GM12878 (cell line): ENCODE measurements around the gene PAF1. TPM values are rescaled to one million over a fixed set of nuclear protein-coding genes. Genes with fewer than 3 reads are reported as not detected.

Experiments used
- CBFB ChIP-seq: IDR thresholded peaks from 2 replicates; pipeline ENCODE4 v1.6.1; 2016; ENCODE audit warnings: antibody characterized with exemption, low read depth
- CBX5 ChIP-seq: sonication (generic); IDR thresholded peaks from 2 replicates; pipeline ENCODE4 v1.6.1; 2016; ENCODE audit warnings: low read depth, moderate library complexity, mild to moderate bottlenecking, inconsistent platforms
- CHD1 ChIP-seq: IDR thresholded peaks from 2 replicates; pipeline ENCODE4 v1.6.1; 2012; ENCODE audit warnings: low read depth, low read length, improper control_type of control experiment
- EP300 ChIP-seq, 2 experiments: fragments of 150-350 bp in 1 of 2; IDR thresholded peaks; 2 replicates each; pipeline ENCODE4 v1.6.1; 2011 to 2012; ENCODE audit warnings: low read depth in 2 of 2, low read length in 2 of 2, borderline replicate concordance in 1 of 2, improper control_type of control experiment in 1 of 2, inconsistent platforms in 1 of 2; ENCODE audit not compliant: control insufficient read depth in 1 of 2
- ETV6 ChIP-seq, 2 experiments: fragments of 450-650 bp in 1 of 2; IDR thresholded peaks in 1 of 2; conservative IDR thresholded peaks in 1 of 2; 2 replicates each; pipeline ENCODE4 v1.6.1; 2014; ENCODE audit warnings: antibody characterized with exemption in 1 of 2, borderline replicate concordance in 1 of 2, low read depth in 1 of 2, mild to moderate bottlenecking in 1 of 2, moderate library complexity in 1 of 2
- MYB ChIP-seq: fragments of 150-350 bp; IDR thresholded peaks from 2 replicates; pipeline ENCODE4 v1.6.1; 2014; ENCODE audit warnings: mild to moderate bottlenecking, low read depth, low read length, borderline replicate concordance
- MYC ChIP-seq: IDR thresholded peaks from 2 replicates; pipeline ENCODE4 v1.6.1; 2011; ENCODE audit warnings: mild to moderate bottlenecking, low read length, moderate library complexity, inconsistent platforms; ENCODE audit not compliant: insufficient read depth, insufficient replicate concordance, insufficient read length, severe bottlenecking
- PAX5 ChIP-seq: IDR thresholded peaks from 2 replicates; pipeline ENCODE4 v1.6.1; 2011; ENCODE audit warnings: low read depth, low read length, borderline replicate concordance
- RBBP5 ChIP-seq: fragments of 200-600 bp; sonication (generic); conservative IDR thresholded peaks from 2 replicates; pipeline ENCODE4 v1.6.1; 2016
- RUNX3 ChIP-seq: IDR thresholded peaks from 2 replicates; pipeline ENCODE4 v1.6.1; 2012; ENCODE audit warnings: low read length, inconsistent platforms
- SMAD1 ChIP-seq: fragments of 450-650 bp; IDR thresholded peaks from 2 replicates; pipeline ENCODE4 v1.6.1; 2018; ENCODE audit warnings: mild to moderate bottlenecking, low read depth; ENCODE audit not compliant: partially characterized antibody
- SP1 ChIP-seq: IDR thresholded peaks from one replicate; pipeline ENCODE4 v1.6.1; 2011; ENCODE audit warnings: low read depth, low read length
- SREBF1 ChIP-seq: IDR thresholded peaks from 2 replicates; pipeline ENCODE4 v1.6.1; 2012; ENCODE audit warnings: mild to moderate bottlenecking, low read length
- STAT3 ChIP-seq: IDR thresholded peaks from 2 replicates; pipeline ENCODE4 v1.6.1; 2011; ENCODE audit warnings: low read depth, low read length, improper control_type of control experiment
- TCF12 ChIP-seq: IDR thresholded peaks from 2 replicates; pipeline ENCODE4 v1.6.1; 2011; ENCODE audit warnings: low read depth, mild to moderate bottlenecking, low read length
- ZNF24 ChIP-seq: fragments of 450-650 bp; IDR thresholded peaks from 2 replicates; pipeline ENCODE4 v1.6.1; 2017; ENCODE audit warnings: antibody characterized with exemption, mild to moderate bottlenecking
- ZNF384 ChIP-seq: IDR thresholded peaks from 2 replicates; pipeline ENCODE4 v1.6.1; 2012; ENCODE audit warnings: low read depth, mild to moderate bottlenecking, low read length, improper control_type of control experiment, borderline replicate concordance
- ZNF622 ChIP-seq: fragments of 450-650 bp; IDR thresholded peaks from 2 replicates; pipeline ENCODE4 v1.6.1; 2017; ENCODE audit warnings: mild to moderate bottlenecking, inconsistent platforms
- polyA plus RNA-seq, 11 experiments: library from polyadenylated mRNA; depleted of rRNA in 4 of 11; unstranded in 6 of 11; stranded (reverse) in 5 of 11; fragments of >200 nt; fragmentation: Nextera tagmentation in 4 of 11; fragmentation: Illumina TruSeq in 1 of 11; extraction: Ambion mirVana in 4 of 11; extraction: Trizol in 1 of 11; gene quantifications; 1 replicate in 1 of 11; 2 replicates in 10 of 11; pipeline versions ENCODE4 v1.2.1 to v1.2.3, GENCODE V29; 2011 to 2016; ENCODE audit warnings: inconsistent platforms in 2 of 11, missing spikeins in 2 of 11, low read depth in 1 of 11
- total RNA-seq, 4 experiments: library from RNA; depleted of rRNA in 3 of 4; stranded (reverse); fragments of >200 nt in 3 of 4; fragmentation: Illumina TruSeq in 1 of 4; extraction: Trizol in 1 of 4; gene quantifications; 2 replicates each; pipeline versions ENCODE4 v1.2.1 to v1.2.3, GENCODE V29; 2013 to 2021
- TF ChIP-seq, protein P1 (sequence below): fragments of 450-650 bp; IDR thresholded peaks from 2 replicates; pipeline ENCODE4 v1.6.1; 2018; ENCODE audit warnings: mild to moderate bottlenecking, low read depth, moderate library complexity; ENCODE audit not compliant: partially characterized antibody
- TF ChIP-seq, protein P2 (sequence below): fragments of 450-650 bp; formaldehyde crosslinking; IDR thresholded peaks from 2 replicates; pipeline ENCODE4 v1.5.0; 2022; ENCODE audit warnings: mild to moderate bottlenecking, missing genetic modification characterization
- TF ChIP-seq, protein P3 (sequence below): fragments of 450-650 bp; IDR thresholded peaks from 2 replicates; pipeline ENCODE4 v1.6.1; 2017; ENCODE audit warnings: mild to moderate bottlenecking, low read depth, inconsistent platforms; ENCODE audit not compliant: poor library complexity, severe bottlenecking

Gene PAF1
- total and polyA plus RNA-seq, 10 of the 15 experiments (the other 5 are each of a cell fraction or from before 2014, with no cell fraction given): 1.7 to 45.8 (median 39.6) TPM

DNA sequence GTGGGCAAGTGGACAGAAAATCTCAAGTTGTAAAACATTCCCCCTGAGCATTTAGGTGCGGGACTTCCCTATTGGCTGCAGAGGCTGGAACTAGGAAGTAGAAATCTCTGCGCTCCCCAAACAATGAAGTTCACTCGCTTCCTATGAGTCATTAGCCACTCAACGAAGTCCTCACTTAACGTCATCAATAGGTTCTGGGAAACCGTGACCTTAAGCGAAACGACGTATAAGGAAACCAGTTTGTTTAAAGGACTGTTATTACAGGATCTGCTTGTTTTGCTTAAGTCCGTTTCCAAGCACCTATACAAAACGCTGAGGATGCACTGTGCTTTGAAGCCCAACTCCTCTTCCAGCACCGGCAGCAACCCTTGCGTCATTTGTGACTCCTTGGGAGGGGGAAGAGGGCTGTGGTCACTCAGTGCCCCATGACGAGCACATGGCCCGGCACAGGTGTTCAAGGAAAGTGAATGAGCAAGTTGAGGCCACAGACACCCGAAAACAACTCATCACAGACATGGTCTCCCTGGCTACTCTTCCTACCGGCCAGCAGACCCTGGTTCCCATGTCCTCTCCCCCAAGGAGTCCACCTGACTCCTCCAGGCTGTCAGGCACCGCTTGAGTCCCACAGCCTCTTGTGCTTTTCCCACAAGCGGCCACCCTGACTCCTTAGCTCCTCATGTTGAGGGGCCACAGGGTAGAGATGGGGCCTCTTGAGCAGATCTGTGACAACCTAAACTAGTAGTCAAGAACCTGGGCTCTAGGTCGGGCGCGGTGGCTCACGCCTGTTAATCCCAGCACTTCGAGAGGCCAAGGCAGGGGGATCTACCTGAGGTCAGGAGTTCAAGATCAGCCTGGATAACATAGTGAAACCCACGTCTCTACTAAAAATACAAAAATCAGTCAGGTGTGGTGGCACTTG lies 40.0 kb upstream of the PAF1 start (continued):
- peak; percentile 82 for TF ChIP-seq RUNX3
- peak; percentile 80; the same call in 1 of the 2 replicates for TF ChIP-seq TCF12
- no peak for TF ChIP-seq MYB
- TF ChIP-seq ZNF24: no peak
- no peak for TF ChIP-seq ZNF622
- TF ChIP-seq, protein P1, sequence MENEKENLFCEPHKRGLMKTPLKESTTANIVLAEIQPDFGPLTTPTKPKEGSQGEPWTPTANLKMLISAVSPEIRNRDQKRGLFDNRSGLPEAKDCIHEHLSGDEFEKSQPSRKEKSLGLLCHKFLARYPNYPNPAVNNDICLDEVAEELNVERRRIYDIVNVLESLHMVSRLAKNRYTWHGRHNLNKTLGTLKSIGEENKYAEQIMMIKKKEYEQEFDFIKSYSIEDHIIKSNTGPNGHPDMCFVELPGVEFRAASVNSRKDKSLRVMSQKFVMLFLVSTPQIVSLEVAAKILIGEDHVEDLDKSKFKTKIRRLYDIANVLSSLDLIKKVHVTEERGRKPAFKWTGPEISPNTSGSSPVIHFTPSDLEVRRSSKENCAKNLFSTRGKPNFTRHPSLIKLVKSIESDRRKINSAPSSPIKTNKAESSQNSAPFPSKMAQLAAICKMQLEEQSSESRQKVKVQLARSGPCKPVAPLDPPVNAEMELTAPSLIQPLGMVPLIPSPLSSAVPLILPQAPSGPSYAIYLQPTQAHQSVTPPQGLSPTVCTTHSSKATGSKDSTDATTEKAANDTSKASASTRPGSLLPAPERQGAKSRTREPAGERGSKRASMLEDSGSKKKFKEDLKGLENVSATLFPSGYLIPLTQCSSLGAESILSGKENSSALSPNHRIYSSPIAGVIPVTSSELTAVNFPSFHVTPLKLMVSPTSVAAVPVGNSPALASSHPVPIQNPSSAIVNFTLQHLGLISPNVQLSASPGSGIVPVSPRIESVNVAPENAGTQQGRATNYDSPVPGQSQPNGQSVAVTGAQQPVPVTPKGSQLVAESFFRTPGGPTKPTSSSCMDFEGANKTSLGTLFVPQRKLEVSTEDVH: no peak
- no peak for TF ChIP-seq SREBF1
- no peak for TF ChIP-seq CBX5
- no peak for TF ChIP-seq ZNF384
- TF ChIP-seq RBBP5: peak; percentile 75; the same call in 1 of the 2 replicates
- no peak for TF ChIP-seq CBFB
- TF ChIP-seq SMAD1: no peak
- TF ChIP-seq EP300 (IDR thresholded peaks at IDR 0.05; ENCODE audit: borderline replicate concordance in 1 of 2, control insufficient read depth in 1 of 2, low read depth in 2 of 2, low read length in 2 of 2): peak in 1 of 2 experiments; percentile 84; a peak in 3 of 4 replicates
- TF ChIP-seq, protein P2, sequence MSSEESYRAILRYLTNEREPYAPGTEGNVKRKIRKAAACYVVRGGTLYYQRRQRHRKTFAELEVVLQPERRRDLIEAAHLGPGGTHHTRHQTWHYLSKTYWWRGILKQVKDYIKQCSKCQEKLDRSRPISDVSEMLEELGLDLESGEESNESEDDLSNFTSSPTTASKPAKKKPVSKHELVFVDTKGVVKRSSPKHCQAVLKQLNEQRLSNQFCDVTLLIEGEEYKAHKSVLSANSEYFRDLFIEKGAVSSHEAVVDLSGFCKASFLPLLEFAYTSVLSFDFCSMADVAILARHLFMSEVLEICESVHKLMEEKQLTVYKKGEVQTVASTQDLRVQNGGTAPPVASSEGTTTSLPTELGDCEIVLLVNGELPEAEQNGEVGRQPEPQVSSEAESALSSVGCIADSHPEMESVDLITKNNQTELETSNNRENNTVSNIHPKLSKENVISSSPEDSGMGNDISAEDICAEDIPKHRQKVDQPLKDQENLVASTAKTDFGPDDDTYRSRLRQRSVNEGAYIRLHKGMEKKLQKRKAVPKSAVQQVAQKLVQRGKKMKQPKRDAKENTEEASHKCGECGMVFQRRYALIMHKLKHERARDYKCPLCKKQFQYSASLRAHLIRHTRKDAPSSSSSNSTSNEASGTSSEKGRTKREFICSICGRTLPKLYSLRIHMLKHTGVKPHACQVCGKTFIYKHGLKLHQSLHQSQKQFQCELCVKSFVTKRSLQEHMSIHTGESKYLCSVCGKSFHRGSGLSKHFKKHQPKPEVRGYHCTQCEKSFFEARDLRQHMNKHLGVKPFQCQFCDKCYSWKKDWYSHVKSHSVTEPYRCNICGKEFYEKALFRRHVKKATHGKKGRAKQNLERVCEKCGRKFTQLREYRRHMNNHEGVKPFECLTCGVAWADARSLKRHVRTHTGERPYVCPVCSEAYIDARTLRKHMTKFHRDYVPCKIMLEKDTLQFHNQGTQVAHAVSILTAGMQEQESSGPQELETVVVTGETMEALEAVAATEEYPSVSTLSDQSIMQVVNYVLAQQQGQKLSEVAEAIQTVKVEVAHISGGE (CRISPR knock-in tag): no peak
- peak in 1 of 2 experiments; percentile 80; a peak in 2 of 4 replicates for TF ChIP-seq ETV6 (conservative IDR thresholded peaks at IDR 0.05 in 1 of 2, IDR thresholded peaks at IDR 0.05 in 1 of 2; ENCODE audit: borderline replicate concordance in 1 of 2, low read depth in 1 of 2)
- no peak for TF ChIP-seq STAT3
- no peak for TF ChIP-seq CHD1
- TF ChIP-seq PAX5: peak; percentile 8; the same call in 1 of the 2 replicates
- TF ChIP-seq, protein P3, sequence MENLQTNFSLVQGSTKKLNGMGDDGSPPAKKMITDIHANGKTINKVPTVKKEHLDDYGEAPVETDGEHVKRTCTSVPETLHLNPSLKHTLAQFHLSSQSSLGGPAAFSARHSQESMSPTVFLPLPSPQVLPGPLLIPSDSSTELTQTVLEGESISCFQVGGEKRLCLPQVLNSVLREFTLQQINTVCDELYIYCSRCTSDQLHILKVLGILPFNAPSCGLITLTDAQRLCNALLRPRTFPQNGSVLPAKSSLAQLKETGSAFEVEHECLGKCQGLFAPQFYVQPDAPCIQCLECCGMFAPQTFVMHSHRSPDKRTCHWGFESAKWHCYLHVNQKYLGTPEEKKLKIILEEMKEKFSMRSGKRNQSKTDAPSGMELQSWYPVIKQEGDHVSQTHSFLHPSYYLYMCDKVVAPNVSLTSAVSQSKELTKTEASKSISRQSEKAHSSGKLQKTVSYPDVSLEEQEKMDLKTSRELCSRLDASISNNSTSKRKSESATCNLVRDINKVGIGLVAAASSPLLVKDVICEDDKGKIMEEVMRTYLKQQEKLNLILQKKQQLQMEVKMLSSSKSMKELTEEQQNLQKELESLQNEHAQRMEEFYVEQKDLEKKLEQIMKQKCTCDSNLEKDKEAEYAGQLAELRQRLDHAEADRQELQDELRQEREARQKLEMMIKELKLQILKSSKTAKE: no peak
- TF ChIP-seq MYC: no peak
- no peak for TF ChIP-seq SP1
